ENCODE measurements around the gene ZSWIM1. TPM values are rescaled to one million over a fixed set of nuclear protein-coding genes. Genes with fewer than 3 reads are reported as not detected.
A peak's percentile ranks its signal among the peaks of the same experiment; 100 is the strongest.

ZSWIM1 gene
- total RNA-seq, 3 donors from 2014 or later, result 11.3 to 12.6 (median 12.4) TPM

DNA sequence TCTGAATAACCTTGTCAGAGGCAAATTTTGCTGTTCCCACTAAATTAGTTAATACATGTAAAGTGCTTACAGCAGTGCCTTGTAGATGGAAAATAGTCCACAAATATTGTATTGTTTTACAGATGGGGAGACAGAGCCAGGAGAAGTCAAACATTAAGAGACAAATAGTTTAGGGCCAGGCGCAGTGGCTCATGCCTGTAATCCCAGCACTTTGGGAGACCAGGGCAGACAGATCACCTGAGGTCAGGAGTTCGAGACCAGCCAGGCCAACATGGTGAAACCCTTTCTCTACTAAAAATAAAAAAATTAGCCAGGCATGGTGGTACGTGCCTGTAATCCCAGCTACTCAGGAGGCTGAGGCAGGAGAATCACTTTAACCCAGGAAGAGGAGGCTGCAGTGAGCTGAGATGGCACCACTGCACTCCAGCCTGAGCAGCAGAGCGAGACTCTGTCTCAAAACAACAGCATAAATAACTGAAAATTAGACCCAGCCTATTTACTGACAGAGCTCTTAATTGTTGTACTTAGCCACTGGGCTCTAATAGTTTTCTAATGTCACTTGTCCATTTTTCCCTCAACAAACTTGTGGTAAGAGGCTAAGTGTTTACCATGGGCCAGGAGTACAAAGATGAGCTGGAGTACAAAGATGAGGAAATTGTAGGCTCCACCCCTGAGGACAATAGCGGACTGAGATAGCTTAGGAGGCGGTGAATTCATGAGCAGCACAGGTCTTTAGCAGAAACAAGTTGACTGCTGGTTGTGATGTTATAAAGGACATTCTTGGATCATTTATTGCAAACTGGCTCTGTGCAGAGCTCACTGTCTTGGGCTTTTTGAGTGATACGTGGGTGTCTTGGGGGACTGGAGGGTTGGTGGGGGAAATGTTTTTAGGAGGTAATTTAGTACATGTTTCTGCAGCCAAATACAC lies 17.2 kb upstream of the ZSWIM1 start:
- no peak overlapping the region for H3K4me3 ChIP-seq
- intact Hi-C loops (cut with DNase I, micrococcal nuclease), result no loop called here
- no peaks in the 10 kb centered on the region for H3K9me3 ChIP-seq
- no peaks in the 10 kb centered on the region for H3K36me3 ChIP-seq (ENCODE audit: low read depth)
- ATAC-seq, result peak; percentile 62
- peaks cover 29% of the 10 kb centered on the region for H3K4me1 ChIP-seq (ENCODE audit: low read depth)
- TF ChIP-seq, protein P1, sequence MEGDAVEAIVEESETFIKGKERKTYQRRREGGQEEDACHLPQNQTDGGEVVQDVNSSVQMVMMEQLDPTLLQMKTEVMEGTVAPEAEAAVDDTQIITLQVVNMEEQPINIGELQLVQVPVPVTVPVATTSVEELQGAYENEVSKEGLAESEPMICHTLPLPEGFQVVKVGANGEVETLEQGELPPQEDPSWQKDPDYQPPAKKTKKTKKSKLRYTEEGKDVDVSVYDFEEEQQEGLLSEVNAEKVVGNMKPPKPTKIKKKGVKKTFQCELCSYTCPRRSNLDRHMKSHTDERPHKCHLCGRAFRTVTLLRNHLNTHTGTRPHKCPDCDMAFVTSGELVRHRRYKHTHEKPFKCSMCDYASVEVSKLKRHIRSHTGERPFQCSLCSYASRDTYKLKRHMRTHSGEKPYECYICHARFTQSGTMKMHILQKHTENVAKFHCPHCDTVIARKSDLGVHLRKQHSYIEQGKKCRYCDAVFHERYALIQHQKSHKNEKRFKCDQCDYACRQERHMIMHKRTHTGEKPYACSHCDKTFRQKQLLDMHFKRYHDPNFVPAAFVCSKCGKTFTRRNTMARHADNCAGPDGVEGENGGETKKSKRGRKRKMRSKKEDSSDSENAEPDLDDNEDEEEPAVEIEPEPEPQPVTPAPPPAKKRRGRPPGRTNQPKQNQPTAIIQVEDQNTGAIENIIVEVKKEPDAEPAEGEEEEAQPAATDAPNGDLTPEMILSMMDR (IDR thresholded peaks at IDR 0.05), result no peak
- peak in 1 of 3 donors; percentile 51 for DNase-seq

DNA sequence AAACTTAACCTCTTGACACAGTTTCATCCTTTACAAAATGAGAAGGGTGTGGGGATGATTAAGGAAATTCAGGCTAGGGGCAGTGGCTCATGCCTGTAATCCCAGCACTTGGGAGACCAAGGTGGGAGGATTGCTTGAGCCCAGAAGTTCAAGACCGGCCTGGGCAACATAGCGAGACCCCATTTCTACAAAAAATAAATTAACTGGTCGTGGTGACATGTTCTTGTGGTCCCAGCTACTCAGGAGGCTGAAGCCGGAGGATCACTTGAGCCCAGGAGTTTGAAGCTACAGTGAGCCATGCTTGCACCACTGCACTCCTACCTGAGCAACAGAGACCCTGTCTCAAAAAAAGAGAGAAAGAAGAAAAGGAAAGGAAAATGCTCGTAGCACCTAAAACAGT lies 14.6 kb upstream of the ZSWIM1 start:
- no peak for DNase-seq

DNA sequence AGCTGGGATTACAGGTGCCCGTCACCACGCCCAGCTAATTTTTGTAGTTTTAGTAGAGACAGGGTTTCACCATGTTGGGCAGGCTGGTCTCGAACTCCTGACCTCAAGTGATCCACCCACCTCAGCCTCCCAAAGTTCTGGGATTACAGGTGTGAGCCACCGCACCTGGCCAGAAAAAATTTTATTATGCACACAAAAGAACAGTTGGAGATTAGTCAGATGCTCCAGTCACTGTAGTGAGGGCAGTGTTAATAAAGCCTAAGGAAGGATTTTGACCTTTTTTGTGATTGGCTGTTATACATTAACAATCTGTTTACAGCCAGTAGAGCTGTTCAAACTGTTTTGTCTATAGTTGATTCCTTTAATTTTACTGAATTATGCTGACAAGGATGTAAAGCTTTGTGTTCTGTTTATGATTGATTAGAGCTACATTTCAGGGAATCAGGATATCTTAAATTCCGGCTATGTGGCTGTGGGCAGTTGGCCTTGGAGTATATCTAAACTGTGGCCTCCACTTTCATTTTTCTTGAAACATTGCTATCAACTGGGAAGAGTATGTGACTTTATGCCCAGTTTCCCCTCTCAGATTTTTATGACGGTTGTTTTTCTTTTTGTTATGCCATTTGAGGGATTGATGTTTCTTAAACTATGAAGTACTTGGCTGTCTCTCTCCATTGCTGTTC lies 13.8 kb upstream of the ZSWIM1 start:
- no peaks in the 10 kb centered on the region for H3K36me3 ChIP-seq (ENCODE audit: low read depth)

More for the DNA sequence above, 14.6 kb upstream of the ZSWIM1 start:
- TF ChIP-seq, protein P1 (IDR thresholded peaks at IDR 0.05), result no peak
- H3K4me1 ChIP-seq (ENCODE audit: low read depth), result peaks cover 21% of the 10 kb centered on the region
- H3K9me3 ChIP-seq, result no peaks in the 10 kb centered on the region
- intact Hi-C loops (cut with DNase I, micrococcal nuclease), result no loop called here
- H3K36me3 ChIP-seq (ENCODE audit: low read depth), result no peaks in the 10 kb centered on the region
- no peak overlapping the region for H3K4me3 ChIP-seq
- no peak for ATAC-seq

DNA sequence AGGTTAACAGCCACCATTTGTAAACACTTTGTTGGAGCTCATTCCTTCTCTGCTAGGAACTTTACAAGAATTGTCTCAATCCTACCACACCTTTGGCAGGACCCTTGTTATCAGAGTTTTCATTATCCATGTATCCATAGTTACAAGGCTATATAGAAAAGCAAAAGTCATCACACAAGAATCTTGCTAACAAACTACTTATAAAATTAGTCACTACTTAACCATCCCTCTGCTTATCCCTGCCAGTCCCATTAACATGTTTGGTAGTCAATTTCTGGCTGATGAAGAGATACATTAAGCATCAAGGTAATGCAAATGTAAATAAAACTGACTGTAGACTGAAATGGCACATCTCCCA lies 13.2 kb upstream of the ZSWIM1 start:
- intact Hi-C loops (cut with DNase I, micrococcal nuclease), result no loop called here
- H3K4me3 ChIP-seq, result no peak overlapping the region

More for the DNA sequence above, 13.8 kb upstream of the ZSWIM1 start:
- TF ChIP-seq, protein P1 (IDR thresholded peaks at IDR 0.05), result no peak
- intact Hi-C loops (cut with DNase I, micrococcal nuclease), result no loop called here
- ATAC-seq, result peak; percentile 89
- Histone ChIP-seq H3K9me3 (no peaks in the 10 kb centered on the region), H3K4me1 (ENCODE audit: low read depth) (peaks cover 14% of the 10 kb centered on the region), H3K4me3 (no peak overlapping the region)
- DNase-seq, result no peak

DNA sequence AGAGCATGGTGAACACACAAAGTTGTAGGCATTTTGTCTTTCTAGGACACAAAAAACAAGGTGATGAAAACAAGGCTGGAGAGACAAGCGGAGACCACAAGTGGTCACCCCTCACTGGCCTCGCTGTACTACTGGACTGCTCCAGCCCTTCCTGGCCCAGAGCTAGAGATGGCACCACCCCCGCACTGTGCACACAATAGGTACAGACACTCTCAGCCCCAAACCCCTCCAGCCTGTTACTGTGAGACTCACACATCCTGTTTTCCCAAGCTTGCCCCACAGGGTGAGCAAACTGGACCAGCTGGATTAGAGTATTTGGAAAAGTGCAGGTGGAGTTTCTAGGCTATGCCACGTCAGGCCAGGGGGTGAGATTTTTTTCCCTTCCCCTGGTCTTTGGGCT lies 8.4 kb upstream of the ZSWIM1 start:
- no peak for DNase-seq
- Histone ChIP-seq H3K4me1 (ENCODE audit: low read depth) (peaks cover under 1% of the 10 kb centered on the region), H3K36me3 (ENCODE audit: low read depth) (no peaks in the 10 kb centered on the region), H3K4me3 (no peak overlapping the region), H3K9me3 (no peaks in the 10 kb centered on the region)
- TF ChIP-seq, protein P1 (IDR thresholded peaks at IDR 0.05), result no peak
- intact Hi-C loops (cut with DNase I, micrococcal nuclease), result no loop called here
- ATAC-seq, result no peak

More for the DNA sequence above, 13.2 kb upstream of the ZSWIM1 start:
- peaks cover 11% of the 10 kb centered on the region for H3K4me1 ChIP-seq (ENCODE audit: low read depth)
- peak; percentile 76 for ATAC-seq
- no peaks in the 10 kb centered on the region for H3K9me3 ChIP-seq
- H3K36me3 ChIP-seq (ENCODE audit: low read depth), result no peaks in the 10 kb centered on the region
- TF ChIP-seq, protein P1 (IDR thresholded peaks at IDR 0.05), result no peak
- DNase-seq, result no peak
